ENCODE results near the gene MSRB3.

DNA sequence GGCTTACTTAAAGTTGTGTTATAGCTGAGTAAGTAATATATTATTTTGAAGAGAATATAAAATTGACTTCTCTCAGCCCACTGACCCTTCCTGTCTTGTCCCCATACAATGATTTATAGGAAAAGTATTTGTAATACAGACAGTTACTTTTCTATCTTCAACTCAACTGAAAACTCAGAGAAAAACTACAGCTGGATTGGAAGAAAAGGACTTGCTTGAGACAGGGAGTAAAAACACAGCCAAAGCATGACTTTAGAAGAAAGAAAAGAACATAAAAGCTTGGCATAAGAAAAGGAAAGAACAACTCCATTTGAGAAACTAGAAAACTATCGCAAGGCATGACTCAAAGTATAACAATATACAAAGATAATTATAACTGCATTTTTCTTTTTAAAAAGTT is 57.5 kb downstream of the MSRB3 start:
- TF ChIP-seq, protein P1, sequence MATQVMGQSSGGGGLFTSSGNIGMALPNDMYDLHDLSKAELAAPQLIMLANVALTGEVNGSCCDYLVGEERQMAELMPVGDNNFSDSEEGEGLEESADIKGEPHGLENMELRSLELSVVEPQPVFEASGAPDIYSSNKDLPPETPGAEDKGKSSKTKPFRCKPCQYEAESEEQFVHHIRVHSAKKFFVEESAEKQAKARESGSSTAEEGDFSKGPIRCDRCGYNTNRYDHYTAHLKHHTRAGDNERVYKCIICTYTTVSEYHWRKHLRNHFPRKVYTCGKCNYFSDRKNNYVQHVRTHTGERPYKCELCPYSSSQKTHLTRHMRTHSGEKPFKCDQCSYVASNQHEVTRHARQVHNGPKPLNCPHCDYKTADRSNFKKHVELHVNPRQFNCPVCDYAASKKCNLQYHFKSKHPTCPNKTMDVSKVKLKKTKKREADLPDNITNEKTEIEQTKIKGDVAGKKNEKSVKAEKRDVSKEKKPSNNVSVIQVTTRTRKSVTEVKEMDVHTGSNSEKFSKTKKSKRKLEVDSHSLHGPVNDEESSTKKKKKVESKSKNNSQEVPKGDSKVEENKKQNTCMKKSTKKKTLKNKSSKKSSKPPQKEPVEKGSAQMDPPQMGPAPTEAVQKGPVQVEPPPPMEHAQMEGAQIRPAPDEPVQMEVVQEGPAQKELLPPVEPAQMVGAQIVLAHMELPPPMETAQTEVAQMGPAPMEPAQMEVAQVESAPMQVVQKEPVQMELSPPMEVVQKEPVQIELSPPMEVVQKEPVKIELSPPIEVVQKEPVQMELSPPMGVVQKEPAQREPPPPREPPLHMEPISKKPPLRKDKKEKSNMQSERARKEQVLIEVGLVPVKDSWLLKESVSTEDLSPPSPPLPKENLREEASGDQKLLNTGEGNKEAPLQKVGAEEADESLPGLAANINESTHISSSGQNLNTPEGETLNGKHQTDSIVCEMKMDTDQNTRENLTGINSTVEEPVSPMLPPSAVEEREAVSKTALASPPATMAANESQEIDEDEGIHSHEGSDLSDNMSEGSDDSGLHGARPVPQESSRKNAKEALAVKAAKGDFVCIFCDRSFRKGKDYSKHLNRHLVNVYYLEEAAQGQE (IDR thresholded peaks at IDR 0.05; ENCODE audit: borderline replicate concordance), result no peak
- no peak for TF ChIP-seq EZH2 (IDR thresholded peaks at IDR 0.05; ENCODE audit: borderline replicate concordance, insufficient read depth, low read length, poor library complexity, severe bottlenecking)
- TF ChIP-seq, protein P2, sequence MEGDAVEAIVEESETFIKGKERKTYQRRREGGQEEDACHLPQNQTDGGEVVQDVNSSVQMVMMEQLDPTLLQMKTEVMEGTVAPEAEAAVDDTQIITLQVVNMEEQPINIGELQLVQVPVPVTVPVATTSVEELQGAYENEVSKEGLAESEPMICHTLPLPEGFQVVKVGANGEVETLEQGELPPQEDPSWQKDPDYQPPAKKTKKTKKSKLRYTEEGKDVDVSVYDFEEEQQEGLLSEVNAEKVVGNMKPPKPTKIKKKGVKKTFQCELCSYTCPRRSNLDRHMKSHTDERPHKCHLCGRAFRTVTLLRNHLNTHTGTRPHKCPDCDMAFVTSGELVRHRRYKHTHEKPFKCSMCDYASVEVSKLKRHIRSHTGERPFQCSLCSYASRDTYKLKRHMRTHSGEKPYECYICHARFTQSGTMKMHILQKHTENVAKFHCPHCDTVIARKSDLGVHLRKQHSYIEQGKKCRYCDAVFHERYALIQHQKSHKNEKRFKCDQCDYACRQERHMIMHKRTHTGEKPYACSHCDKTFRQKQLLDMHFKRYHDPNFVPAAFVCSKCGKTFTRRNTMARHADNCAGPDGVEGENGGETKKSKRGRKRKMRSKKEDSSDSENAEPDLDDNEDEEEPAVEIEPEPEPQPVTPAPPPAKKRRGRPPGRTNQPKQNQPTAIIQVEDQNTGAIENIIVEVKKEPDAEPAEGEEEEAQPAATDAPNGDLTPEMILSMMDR (IDR thresholded peaks at IDR 0.05; ENCODE audit: poor library complexity, severe bottlenecking), result no peak
